ENCODE measurements around the gene DCANP1.

DCANP1 gene

GRCh38 chr5:135446206-135446605 lies 942 bp downstream of the DCANP1 start (continued):
- no peak for TF ChIP-seq CSRNP3 (CRISPR knock-in tag; IDR thresholded peaks at IDR 0.05)
- no peak for TF ChIP-seq ARNTL (CRISPR knock-in tag; IDR thresholded peaks at IDR 0.05; ENCODE audit: borderline replicate concordance, low read depth)
- TF ChIP-seq ESRRG (CRISPR knock-in tag; IDR thresholded peaks at IDR 0.05): no peak
- TF ChIP-seq ZNF70 (CRISPR knock-in tag; IDR thresholded peaks at IDR 0.05): no peak
- no peak for TF ChIP-seq GLIS3 (CRISPR knock-in tag; IDR thresholded peaks at IDR 0.05)
- TF ChIP-seq ZFP3 (CRISPR knock-in tag; IDR thresholded peaks at IDR 0.05): no peak
- no peak for TF ChIP-seq ZFP30 (CRISPR knock-in tag; IDR thresholded peaks at IDR 0.05)

GRCh38 chr5:135445306-135445985 lies 1.7 kb downstream of the DCANP1 start:
- ATAC-seq: no peak
- TF ChIP-seq ESRRG (CRISPR knock-in tag; IDR thresholded peaks at IDR 0.05) (no peak), BACH2 (CRISPR knock-in tag; IDR thresholded peaks at IDR 0.05; ENCODE audit: borderline replicate concordance) (no peak), CSRNP3 (CRISPR knock-in tag; IDR thresholded peaks at IDR 0.05) (no peak), ZNF8 (CRISPR knock-in tag; IDR thresholded peaks at IDR 0.05) (no peak), ZNF70 (CRISPR knock-in tag; IDR thresholded peaks at IDR 0.05) (no peak), TCF4 (CRISPR knock-in tag; IDR thresholded peaks at IDR 0.05; ENCODE audit: borderline replicate concordance) (no peak), ISL1 (CRISPR knock-in tag; IDR thresholded peaks at IDR 0.05) (no peak), PPARA (CRISPR knock-in tag; IDR thresholded peaks at IDR 0.05; ENCODE audit: borderline replicate concordance) (no peak), ZFP30 (CRISPR knock-in tag; IDR thresholded peaks at IDR 0.05) (no peak), CREB5 (CRISPR knock-in tag; IDR thresholded peaks at IDR 0.05; ENCODE audit: low read depth) (no peak), SNAI2 (CRISPR knock-in tag; IDR thresholded peaks at IDR 0.05) (no peak), GLIS3 (CRISPR knock-in tag; IDR thresholded peaks at IDR 0.05) (no peak), ZNF565 (CRISPR knock-in tag; conservative IDR thresholded peaks at IDR 0.05; ENCODE audit: low read depth) (no peak), CSDC2 (CRISPR knock-in tag; IDR thresholded peaks at IDR 0.05) (no peak), OSR1 (CRISPR knock-in tag; IDR thresholded peaks at IDR 0.05) (no peak), ZFP3 (CRISPR knock-in tag; IDR thresholded peaks at IDR 0.05) (no peak), POU6F1 (CRISPR knock-in tag; IDR thresholded peaks at IDR 0.05; ENCODE audit: borderline replicate concordance, low read depth) (no peak), ARNTL (CRISPR knock-in tag; IDR thresholded peaks at IDR 0.05; ENCODE audit: borderline replicate concordance, low read depth) (no peak)

GRCh38 chr5:135444881-135445280 lies 2.3 kb downstream of the DCANP1 start:
- TF ChIP-seq PPARA (CRISPR knock-in tag; IDR thresholded peaks at IDR 0.05; ENCODE audit: borderline replicate concordance): no peak
- no peak for TF ChIP-seq ZNF70 (CRISPR knock-in tag; IDR thresholded peaks at IDR 0.05)
- no peak for TF ChIP-seq RARB (CRISPR knock-in tag; IDR thresholded peaks at IDR 0.05)
- TF ChIP-seq OSR1 (CRISPR knock-in tag; IDR thresholded peaks at IDR 0.05): no peak
- no peak for TF ChIP-seq ISL1 (CRISPR knock-in tag; IDR thresholded peaks at IDR 0.05)
- no peak for TF ChIP-seq ZNF565 (CRISPR knock-in tag; conservative IDR thresholded peaks at IDR 0.05; ENCODE audit: low read depth)
- no peak for TF ChIP-seq ARNTL (CRISPR knock-in tag; IDR thresholded peaks at IDR 0.05; ENCODE audit: borderline replicate concordance, low read depth)
- no peak for TF ChIP-seq TCF4 (CRISPR knock-in tag; IDR thresholded peaks at IDR 0.05; ENCODE audit: borderline replicate concordance)
- TF ChIP-seq ZNF8 (CRISPR knock-in tag; IDR thresholded peaks at IDR 0.05): no peak
- no peak for TF ChIP-seq TOX (CRISPR knock-in tag; IDR thresholded peaks at IDR 0.05; ENCODE audit: borderline replicate concordance)

GRCh38 chr5:135444360-135444759 lies 2.8 kb downstream of the DCANP1 start:
- TF ChIP-seq SNAI2 (CRISPR knock-in tag; IDR thresholded peaks at IDR 0.05) (no peak), GLIS3 (CRISPR knock-in tag; IDR thresholded peaks at IDR 0.05) (no peak)
- ATAC-seq: no peak

More at GRCh38 chr5:135444881-135445280, 2.3 kb downstream of the DCANP1 start:
- ATAC-seq: no peak

Measured in SK-N-SH treated with all-trans-retinoic acid at 6 μM for 48 hours (cell line).